Common myeloid progenitor, CD34-positive (primary cell): ENCODE results near the gene CACNA2D1.
"Not testable (repeated sequence)": the region's sequence is repeated elsewhere in the genome, so short reads cannot be mapped to it uniquely, and the experiment has no call there.

Source experiments
- CTCF ChIA-PET: fragments of 350-600 bp; sonication (Branson Sonifier 250); formaldehyde crosslinking; loops from one replicate; lab custom pipeline; 2021; ENCODE audit warnings: antibody characterized with exemption; lab: Charles Lee
- POLR2A ChIA-PET: fragments of 350-600 bp; sonication (Branson Sonifier 250); formaldehyde crosslinking; loops from one replicate; lab custom pipeline; 2021; ENCODE audit warnings: antibody characterized with exemption; lab: Charles Lee
- DNase-seq, 3 donors: peaks; one replicate each; pipeline versions ENCODE4 v3.0.0 to v3.0.0-alpha.2; 2013
- H3K27ac ChIP-seq, 2 experiments: 1 replicate in 1 of 2; 2 replicates in 1 of 2; pipeline ENCODE4 v1.7.0; 2013; ENCODE audit warnings: inconsistent platforms in 2 of 2, low read length in 2 of 2, mild to moderate bottlenecking in 2 of 2, low read depth in 1 of 2, moderate library complexity in 1 of 2; ENCODE audit not compliant: severe bottlenecking in 2 of 2, insufficient read depth in 1 of 2, poor library complexity in 1 of 2
- H3K27me3 ChIP-seq, 5 experiments: replicated peaks in 2 of 5; 1 replicate in 3 of 5; 2 replicates in 2 of 5; pipeline versions ENCODE4 v1.6.1 to v1.7.0; 2013; ENCODE audit warnings: low read length in 4 of 5, mild to moderate bottlenecking in 2 of 5, moderate library complexity in 2 of 5, inconsistent platforms in 1 of 5; ENCODE audit not compliant: insufficient read depth in 5 of 5, control insufficient read depth in 4 of 5
- H3K36me3 ChIP-seq, 4 experiments: 1 replicate in 2 of 4; 2 replicates in 2 of 4; pipeline versions ENCODE4 v1.6.1 to v1.7.0; 2013; ENCODE audit warnings: low read length in 3 of 4, control low read depth in 1 of 4, mild to moderate bottlenecking in 1 of 4; ENCODE audit not compliant: control insufficient read depth in 4 of 4, insufficient read depth in 4 of 4
- H3K4me1 ChIP-seq, 4 experiments: 1 replicate in 3 of 4; 2 replicates in 1 of 4; pipeline versions ENCODE4 v1.6.1 to v1.7.1; 2013; ENCODE audit warnings: low read length in 3 of 4, mild to moderate bottlenecking in 3 of 4, control low read depth in 1 of 4, inconsistent platforms in 1 of 4, moderate library complexity in 1 of 4; ENCODE audit not compliant: control insufficient read depth in 4 of 4, insufficient read depth in 4 of 4; ENCODE audit errors: control extremely low read depth in 1 of 4
- H3K4me3 ChIP-seq, 7 experiments: 1 replicate in 4 of 7; 2 replicates in 3 of 7; pipeline versions ENCODE4 v1.5.1 to v1.7.0; 2013; ENCODE audit warnings: mild to moderate bottlenecking in 7 of 7, low read length in 6 of 7, moderate library complexity in 6 of 7, inconsistent platforms in 2 of 7, low read depth in 2 of 7, control low read depth in 1 of 7; ENCODE audit not compliant: insufficient read depth in 4 of 7, control insufficient read depth in 1 of 7; ENCODE audit errors: extremely low read depth in 1 of 7
- H3K9me3 ChIP-seq, 5 experiments: 1 replicate in 4 of 5; 2 replicates in 1 of 5; pipeline versions ENCODE4 v1.6.1 to v1.7.1; 2013; ENCODE audit warnings: low read length in 4 of 5, mild to moderate bottlenecking in 2 of 5, inconsistent platforms in 1 of 5, low read depth in 1 of 5, moderate library complexity in 1 of 5; ENCODE audit not compliant: control insufficient read depth in 4 of 5, insufficient read depth in 2 of 5; ENCODE audit errors: control extremely low read depth in 1 of 5
- WGBS: methylation state at CpG from one replicate; pipeline ENCODE4 v1.1.5; 2013; ENCODE audit not compliant: insufficient coverage; 5-methylcytosine and 5-hydroxymethylcytosine counted together

Gene CACNA2D1

GRCh38 chr7:82386571-82386970 lies 57.0 kb downstream of the CACNA2D1 start:
- H3K9me3 ChIP-seq, H3K27ac ChIP-seq, POLR2A ChIA-PET, DNase-seq, H3K4me1 ChIP-seq, H3K36me3 ChIP-seq, H3K4me3 ChIP-seq, CTCF ChIA-PET, H3K27me3 ChIP-seq: not testable (repeated sequence)
- WGBS, result 100% methylated on average over 2 of the region's 6 CpGs

GRCh38 chr7:82384779-82385178 lies 58.8 kb downstream of the CACNA2D1 start:
- Histone ChIP-seq H3K36me3 (no peaks in the 10 kb centered on the region), H3K27me3 (no peaks in the 10 kb centered on the region), H3K27ac (no peak overlapping the region), H3K4me3 (no peak overlapping the region), H3K9me3 (no peaks in the 10 kb centered on the region), H3K4me1 (no peaks in the 10 kb centered on the region)
- no peak for DNase-seq
- POLR2A ChIA-PET, result no interaction called here
- 100% methylated on average over 1 of the region's 2 CpGs for WGBS
- CTCF ChIA-PET, result no interaction called here

- WGBS, result 100% methylated on average over 1 of the region's 4 CpGs
- Histone ChIP-seq H3K9me3 (no peaks in the 10 kb centered on the region), H3K36me3 (no peaks in the 10 kb centered on the region), H3K4me1 (no peaks in the 10 kb centered on the region), H3K27me3 (no peaks in the 10 kb centered on the region), H3K27ac (no peak overlapping the region), H3K4me3 (no peak overlapping the region)
- no peak for DNase-seq
- ChIA-PET CTCF (interaction anchor here (0.6 kb wide), 1 partner anchor 94 kb away, joined by 3 read pairs; no protein-coding TSS in a partner anchor), POLR2A (no interaction called here)
Measured at GRCh38 chr7:82384051-82384464, 59.5 kb downstream of the CACNA2D1 start.

GRCh38 chr7:82382276-82382675 lies 61.3 kb downstream of the CACNA2D1 start:
- Histone ChIP-seq H3K27ac (no peak overlapping the region), H3K4me1 (no peaks in the 10 kb centered on the region), H3K9me3 (no peaks in the 10 kb centered on the region), H3K36me3 (no peaks in the 10 kb centered on the region), H3K4me3 (no peak overlapping the region), H3K27me3 (no peaks in the 10 kb centered on the region)
- CTCF ChIA-PET, result no interaction called here
- WGBS, result 100% methylated on average over 1 of the region's 2 CpGs
- POLR2A ChIA-PET, result no interaction called here
- no peak for DNase-seq

GRCh38 chr7:82376739-82377138 lies 66.8 kb downstream of the CACNA2D1 start:
- 100% methylated on average over 1 of the region's 2 CpGs for WGBS

GRCh38 chr7:82375713-82376112 lies 67.9 kb downstream of the CACNA2D1 start:
- Histone ChIP-seq H3K4me3 (no peak overlapping the region), H3K36me3 (no peaks in the 10 kb centered on the region), H3K27ac (no peak overlapping the region), H3K27me3 (no peaks in the 10 kb centered on the region), H3K4me1 (no peaks in the 10 kb centered on the region), H3K9me3 (no peaks in the 10 kb centered on the region)
- ChIA-PET POLR2A (no interaction called here), CTCF (interaction anchor here (0.9 kb wide), 1 partner anchor 354 kb away, joined by 3 read pairs; no protein-coding TSS in a partner anchor)
- WGBS, result 57% methylated on average over 1 of the region's 3 CpGs
- DNase-seq, result no peak

More at GRCh38 chr7:82376739-82377138, 66.8 kb downstream of the CACNA2D1 start:
- H3K4me1 ChIP-seq, result no peaks in the 10 kb centered on the region
- ChIA-PET POLR2A (no interaction called here), CTCF (interaction anchor here (0.9 kb wide), 1 partner anchor 13 kb away, joined by 3 read pairs; no protein-coding TSS in a partner anchor)
- H3K4me3 ChIP-seq, result no peak overlapping the region
- no peak overlapping the region for H3K27ac ChIP-seq
- H3K36me3 ChIP-seq, result no peaks in the 10 kb centered on the region
- no peaks in the 10 kb centered on the region for H3K9me3 ChIP-seq
- no peak for DNase-seq
- no peaks in the 10 kb centered on the region for H3K27me3 ChIP-seq

GRCh38 chr7:82375129-82375528 lies 68.4 kb downstream of the CACNA2D1 start:
- 89% methylated on average over 1 of the region's 1 CpG for WGBS
- Histone ChIP-seq H3K9me3 (no peaks in the 10 kb centered on the region), H3K4me1 (no peaks in the 10 kb centered on the region), H3K4me3 (no peak overlapping the region), H3K27me3 (no peaks in the 10 kb centered on the region), H3K36me3 (no peaks in the 10 kb centered on the region), H3K27ac (no peak overlapping the region)
- CTCF ChIA-PET, result no interaction called here
- POLR2A ChIA-PET, result no interaction called here
- DNase-seq, result no peak
